Measurements from ENCODE around the gene CEMIP.

DNA sequence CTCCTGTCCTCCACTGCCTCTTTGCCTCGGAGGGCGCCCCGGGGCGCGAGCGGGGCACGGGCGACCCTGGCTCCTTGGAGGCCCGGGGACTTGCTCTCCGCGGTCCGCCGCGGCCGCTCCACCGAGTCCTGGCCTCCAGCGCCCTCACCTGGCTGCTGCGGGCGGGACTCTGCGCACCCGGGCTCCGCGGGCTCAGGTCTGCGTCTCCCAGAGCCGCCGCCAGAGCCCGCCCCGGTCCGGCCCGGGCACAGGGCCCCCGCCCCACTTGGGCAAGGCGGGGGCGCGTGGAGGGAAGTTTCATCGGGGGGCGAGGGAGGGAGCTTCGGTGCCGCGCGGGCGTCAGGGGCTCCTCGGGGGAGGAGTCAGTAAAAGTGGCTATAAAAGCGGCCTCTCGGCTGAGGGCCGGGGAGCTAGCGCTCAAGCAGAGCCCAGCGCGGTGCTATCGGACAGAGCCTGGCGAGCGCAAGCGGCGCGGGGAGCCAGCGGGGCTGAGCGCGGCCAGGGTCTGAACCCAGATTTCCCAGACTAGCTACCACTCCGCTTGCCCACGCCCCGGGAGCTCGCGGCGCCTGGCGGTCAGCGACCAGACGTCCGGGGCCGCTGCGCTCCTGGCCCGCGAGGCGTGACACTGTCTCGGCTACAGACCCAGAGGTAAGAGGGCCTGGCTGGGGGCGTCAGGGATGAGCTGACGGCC lies at the start of gene CEMIP:
- TF ChIP-seq, protein P1, sequence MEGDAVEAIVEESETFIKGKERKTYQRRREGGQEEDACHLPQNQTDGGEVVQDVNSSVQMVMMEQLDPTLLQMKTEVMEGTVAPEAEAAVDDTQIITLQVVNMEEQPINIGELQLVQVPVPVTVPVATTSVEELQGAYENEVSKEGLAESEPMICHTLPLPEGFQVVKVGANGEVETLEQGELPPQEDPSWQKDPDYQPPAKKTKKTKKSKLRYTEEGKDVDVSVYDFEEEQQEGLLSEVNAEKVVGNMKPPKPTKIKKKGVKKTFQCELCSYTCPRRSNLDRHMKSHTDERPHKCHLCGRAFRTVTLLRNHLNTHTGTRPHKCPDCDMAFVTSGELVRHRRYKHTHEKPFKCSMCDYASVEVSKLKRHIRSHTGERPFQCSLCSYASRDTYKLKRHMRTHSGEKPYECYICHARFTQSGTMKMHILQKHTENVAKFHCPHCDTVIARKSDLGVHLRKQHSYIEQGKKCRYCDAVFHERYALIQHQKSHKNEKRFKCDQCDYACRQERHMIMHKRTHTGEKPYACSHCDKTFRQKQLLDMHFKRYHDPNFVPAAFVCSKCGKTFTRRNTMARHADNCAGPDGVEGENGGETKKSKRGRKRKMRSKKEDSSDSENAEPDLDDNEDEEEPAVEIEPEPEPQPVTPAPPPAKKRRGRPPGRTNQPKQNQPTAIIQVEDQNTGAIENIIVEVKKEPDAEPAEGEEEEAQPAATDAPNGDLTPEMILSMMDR (IDR thresholded peaks at IDR 0.05) = peak; percentile 73
- TF ChIP-seq POLR2AphosphoS5 (IDR thresholded peaks at IDR 0.05; ENCODE audit: low read depth, low read length) (peak; percentile 81), CHD2 (IDR thresholded peaks at IDR 0.05; ENCODE audit: low read length, partially characterized antibody) (no peak), EP300 (IDR thresholded peaks at IDR 0.05; ENCODE audit: borderline replicate concordance in 1 of 2, low read depth in 1 of 2, low read length in 1 of 2) (no peak), MXI1 (IDR thresholded peaks at IDR 0.05; ENCODE audit: low read depth, low read length) (no peak), SIN3A (IDR thresholded peaks at IDR 0.05; ENCODE audit: borderline replicate concordance, low read depth, low read length) (no peak), EZH2phosphoT487 (IDR thresholded peaks at IDR 0.05; ENCODE audit: borderline replicate concordance, low read depth) (no peak), RAD21 (IDR thresholded peaks at IDR 0.05; ENCODE audit: low read length) (peak; percentile 80), NFIC (IDR thresholded peaks at IDR 0.05; ENCODE audit: borderline replicate concordance) (no peak)
- TF ChIP-seq, protein P2, sequence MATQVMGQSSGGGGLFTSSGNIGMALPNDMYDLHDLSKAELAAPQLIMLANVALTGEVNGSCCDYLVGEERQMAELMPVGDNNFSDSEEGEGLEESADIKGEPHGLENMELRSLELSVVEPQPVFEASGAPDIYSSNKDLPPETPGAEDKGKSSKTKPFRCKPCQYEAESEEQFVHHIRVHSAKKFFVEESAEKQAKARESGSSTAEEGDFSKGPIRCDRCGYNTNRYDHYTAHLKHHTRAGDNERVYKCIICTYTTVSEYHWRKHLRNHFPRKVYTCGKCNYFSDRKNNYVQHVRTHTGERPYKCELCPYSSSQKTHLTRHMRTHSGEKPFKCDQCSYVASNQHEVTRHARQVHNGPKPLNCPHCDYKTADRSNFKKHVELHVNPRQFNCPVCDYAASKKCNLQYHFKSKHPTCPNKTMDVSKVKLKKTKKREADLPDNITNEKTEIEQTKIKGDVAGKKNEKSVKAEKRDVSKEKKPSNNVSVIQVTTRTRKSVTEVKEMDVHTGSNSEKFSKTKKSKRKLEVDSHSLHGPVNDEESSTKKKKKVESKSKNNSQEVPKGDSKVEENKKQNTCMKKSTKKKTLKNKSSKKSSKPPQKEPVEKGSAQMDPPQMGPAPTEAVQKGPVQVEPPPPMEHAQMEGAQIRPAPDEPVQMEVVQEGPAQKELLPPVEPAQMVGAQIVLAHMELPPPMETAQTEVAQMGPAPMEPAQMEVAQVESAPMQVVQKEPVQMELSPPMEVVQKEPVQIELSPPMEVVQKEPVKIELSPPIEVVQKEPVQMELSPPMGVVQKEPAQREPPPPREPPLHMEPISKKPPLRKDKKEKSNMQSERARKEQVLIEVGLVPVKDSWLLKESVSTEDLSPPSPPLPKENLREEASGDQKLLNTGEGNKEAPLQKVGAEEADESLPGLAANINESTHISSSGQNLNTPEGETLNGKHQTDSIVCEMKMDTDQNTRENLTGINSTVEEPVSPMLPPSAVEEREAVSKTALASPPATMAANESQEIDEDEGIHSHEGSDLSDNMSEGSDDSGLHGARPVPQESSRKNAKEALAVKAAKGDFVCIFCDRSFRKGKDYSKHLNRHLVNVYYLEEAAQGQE (IDR thresholded peaks at IDR 0.05; ENCODE audit: low read depth, low read length) = 0 out of 2 replicates have a peak, but pooled peaks have one; percentile 9
- TF ChIP-seq, protein P3, sequence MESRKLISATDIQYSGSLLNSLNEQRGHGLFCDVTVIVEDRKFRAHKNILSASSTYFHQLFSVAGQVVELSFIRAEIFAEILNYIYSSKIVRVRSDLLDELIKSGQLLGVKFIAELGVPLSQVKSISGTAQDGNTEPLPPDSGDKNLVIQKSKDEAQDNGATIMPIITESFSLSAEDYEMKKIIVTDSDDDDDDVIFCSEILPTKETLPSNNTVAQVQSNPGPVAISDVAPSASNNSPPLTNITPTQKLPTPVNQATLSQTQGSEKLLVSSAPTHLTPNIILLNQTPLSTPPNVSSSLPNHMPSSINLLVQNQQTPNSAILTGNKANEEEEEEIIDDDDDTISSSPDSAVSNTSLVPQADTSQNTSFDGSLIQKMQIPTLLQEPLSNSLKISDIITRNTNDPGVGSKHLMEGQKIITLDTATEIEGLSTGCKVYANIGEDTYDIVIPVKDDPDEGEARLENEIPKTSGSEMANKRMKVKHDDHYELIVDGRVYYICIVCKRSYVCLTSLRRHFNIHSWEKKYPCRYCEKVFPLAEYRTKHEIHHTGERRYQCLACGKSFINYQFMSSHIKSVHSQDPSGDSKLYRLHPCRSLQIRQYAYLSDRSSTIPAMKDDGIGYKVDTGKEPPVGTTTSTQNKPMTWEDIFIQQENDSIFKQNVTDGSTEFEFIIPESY (IDR thresholded peaks at IDR 0.05; ENCODE audit: borderline replicate concordance, low read depth) = no peak
